Measurements from ENCODE around the gene ZNF672.

DNA sequence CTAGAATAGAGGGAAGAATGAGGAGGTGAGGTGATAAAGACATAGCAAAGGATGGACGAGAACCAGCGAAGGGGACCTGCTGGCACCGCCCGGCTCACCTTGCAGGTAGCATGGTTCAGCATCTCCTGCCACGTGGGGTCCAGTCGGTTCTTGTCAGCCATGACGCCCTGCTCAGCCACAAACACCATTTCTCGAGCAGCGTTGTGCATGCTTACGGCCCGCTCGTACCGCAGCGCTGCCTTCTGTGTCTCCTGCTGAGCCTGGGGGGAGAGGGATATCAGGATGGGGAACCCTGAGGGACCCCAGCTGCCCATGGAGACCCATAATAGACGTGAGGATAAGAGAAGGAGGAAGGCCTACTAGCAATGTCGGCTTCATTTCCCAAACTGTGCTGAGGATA is 23.7 kb upstream of the ZNF672 start:
- TF ChIP-seq, protein P1, sequence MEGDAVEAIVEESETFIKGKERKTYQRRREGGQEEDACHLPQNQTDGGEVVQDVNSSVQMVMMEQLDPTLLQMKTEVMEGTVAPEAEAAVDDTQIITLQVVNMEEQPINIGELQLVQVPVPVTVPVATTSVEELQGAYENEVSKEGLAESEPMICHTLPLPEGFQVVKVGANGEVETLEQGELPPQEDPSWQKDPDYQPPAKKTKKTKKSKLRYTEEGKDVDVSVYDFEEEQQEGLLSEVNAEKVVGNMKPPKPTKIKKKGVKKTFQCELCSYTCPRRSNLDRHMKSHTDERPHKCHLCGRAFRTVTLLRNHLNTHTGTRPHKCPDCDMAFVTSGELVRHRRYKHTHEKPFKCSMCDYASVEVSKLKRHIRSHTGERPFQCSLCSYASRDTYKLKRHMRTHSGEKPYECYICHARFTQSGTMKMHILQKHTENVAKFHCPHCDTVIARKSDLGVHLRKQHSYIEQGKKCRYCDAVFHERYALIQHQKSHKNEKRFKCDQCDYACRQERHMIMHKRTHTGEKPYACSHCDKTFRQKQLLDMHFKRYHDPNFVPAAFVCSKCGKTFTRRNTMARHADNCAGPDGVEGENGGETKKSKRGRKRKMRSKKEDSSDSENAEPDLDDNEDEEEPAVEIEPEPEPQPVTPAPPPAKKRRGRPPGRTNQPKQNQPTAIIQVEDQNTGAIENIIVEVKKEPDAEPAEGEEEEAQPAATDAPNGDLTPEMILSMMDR (optimal IDR thresholded peaks at IDR 0.05 in 1 of 3, IDR thresholded peaks at IDR 0.05 in 1 of 3, conservative IDR thresholded peaks at IDR 0.05 in 1 of 3; ENCODE audit: extremely low read depth in 1 of 3, insufficient read depth in 2 of 3, low read length in 3 of 3): no peak
- TF ChIP-seq EZH2 (IDR thresholded peaks at IDR 0.05; ENCODE audit: low read length): no peak
